Stomach (tissue), 9 donors: ENCODE data around the gene GPR65. TPM values are rescaled to one million over a fixed set of nuclear protein-coding genes. Genes with fewer than 3 reads are reported as not detected.
"Not testable (repeated sequence)": the region's sequence is repeated elsewhere in the genome, so short reads cannot be mapped to it uniquely, and the experiment has no call there.

Source experiments
- DNase-seq, 2 donors: peaks; one replicate each; pipeline versions ENCODE4 v3.0.0 to v3.0.0-alpha.2; 2013 to 2019
- H3K27ac ChIP-seq, 5 donors: fragments of 200-600 bp in 4 of 5; sonication (generic) in 4 of 5; one replicate each; pipeline ENCODE4 v1.5.1; 2013 to 2019; ENCODE audit warnings: mild to moderate bottlenecking in 1 of 5, moderate library complexity in 1 of 5
- H3K27me3 ChIP-seq, 3 donors: fragments of 200-600 bp; sonication (generic); one replicate each; pipeline ENCODE4 v1.5.1; 2017 to 2019; ENCODE audit warnings: mixed run types in 1 of 3
- H3K36me3 ChIP-seq, 4 donors: fragments of 200-600 bp; sonication (generic); 1 replicate in 3 of 4; 2 replicates in 1 of 4; pipeline ENCODE4 v1.5.1; 2016 to 2019
- H3K4me1 ChIP-seq, 4 donors: fragments of 200-600 bp; sonication (generic); one replicate each; pipeline ENCODE4 v1.5.1; 2016 to 2019
- H3K4me3 ChIP-seq, 4 donors: fragments of 200-600 bp; sonication (generic) in 3 of 4; one replicate each; pipeline ENCODE4 v1.5.1; 2016 to 2019; ENCODE audit warnings: mild to moderate bottlenecking in 1 of 4
- H3K9me3 ChIP-seq, 4 donors: fragments of 200-600 bp; sonication (generic); one replicate each; pipeline ENCODE4 v1.5.1; 2016 to 2019
- CTCF ChIP-seq, 7 experiments: fragments of 450-650 bp in 4 of 7; fragments of 200-600 bp in 3 of 7; sonication (generic) in 3 of 7; IDR thresholded peaks; one replicate each; pipeline ENCODE4 v1.5.1; 2016 to 2019; ENCODE audit warnings: antibody characterized with exemption in 7 of 7, control low read depth in 2 of 7, mild to moderate bottlenecking in 1 of 7
- EP300 ChIP-seq: sonication (generic); formaldehyde crosslinking; IDR thresholded peaks from one replicate; pipeline ENCODE4 v1.6.1; 2017; ENCODE audit warnings: antibody characterized with exemption
- POLR2A ChIP-seq, 4 donors: fragments of 450-650 bp; IDR thresholded peaks; one replicate each; pipeline ENCODE4 v1.6.1; 2016; ENCODE audit warnings: antibody characterized with exemption in 4 of 4, control low read depth in 2 of 4, mild to moderate bottlenecking in 1 of 4, moderate library complexity in 1 of 4
- POLR2AphosphoS5 ChIP-seq, 3 donors: sonication (generic); formaldehyde crosslinking; IDR thresholded peaks; one replicate each; pipeline ENCODE4 v1.6.1; 2016; ENCODE audit warnings: antibody characterized with exemption in 3 of 3
- WGBS, 5 donors: extraction: QIAGEN DNeasy Blood & Tissue Kit in 3 of 5; methylation state at CpG; one replicate each; pipeline versions ENCODE4 v1.1.5 to v1.1.7; 2013 to 2018; 5-methylcytosine and 5-hydroxymethylcytosine counted together
- intact Hi-C: fragments of 100-400 bp; cut with DNase I; formaldehyde crosslinking; loops from one replicate; pipeline ENCODE4 v1.15.1; 2023; ENCODE audit warnings: low total_unique reads
- polyA plus RNA-seq, 3 donors: library from polyadenylated mRNA; stranded (reverse); fragments of 200-250 nt; gene quantifications; one replicate each; pipeline ENCODE4 v1.2.3, GENCODE V29; 2013
- total RNA-seq, 5 donors: library from RNA; depleted of rRNA; stranded (reverse); fragments of >200 nt; gene quantifications; one replicate each; pipeline versions ENCODE4 v1.1.0 to v1.2.3, GENCODE V29; 2014 to 2016
- donor health status: healthy with polysubstance abuse.
- donor health status: Bipolar disorder and iron deficiency.
- donor health status: healthy.

Gene GPR65
- total and polyA plus RNA-seq, 8 donors, result 0.48 to 2.6 (median 1.1) TPM; not detected in 2

DNA sequence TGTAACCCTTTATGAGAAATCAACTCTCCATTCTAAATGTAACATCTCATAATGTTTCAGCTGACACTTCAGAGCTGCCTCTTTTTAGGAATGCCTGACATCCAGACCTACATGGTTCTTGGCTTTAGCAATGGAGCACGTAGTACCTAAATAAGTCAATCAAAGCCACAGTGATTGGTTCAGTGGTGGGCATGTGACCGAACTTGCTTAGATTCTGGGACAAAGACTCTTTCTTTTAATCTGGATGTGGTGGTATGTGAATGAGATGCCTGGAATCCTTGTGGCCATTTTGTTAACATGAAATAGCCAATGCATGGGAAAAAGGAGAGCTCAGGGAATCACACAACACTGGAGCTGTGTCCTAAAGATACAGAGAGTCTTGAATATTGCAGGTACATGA, 11.8 kb downstream of the GPR65 start:
- DNase-seq, result no peak
- no peak overlapping the region for H3K27ac ChIP-seq
- 92 to 100% (median 96%) methylated on average over 2 of the region's 2 CpGs for WGBS, 5 donors
- no peaks in the 10 kb centered on the region for H3K27me3 ChIP-seq
- TF ChIP-seq CTCF (IDR thresholded peaks at IDR 0.05), result no peak
- no peak for TF ChIP-seq POLR2A (IDR thresholded peaks at IDR 0.05)
- no peak for TF ChIP-seq POLR2AphosphoS5 (IDR thresholded peaks at IDR 0.05)
- no peak for TF ChIP-seq EP300
- intact Hi-C loops, result loop anchor here (10.0 kb wide), 1 partner anchor 158 kb away; no protein-coding TSS in a partner anchor
- H3K36me3 ChIP-seq, result no peaks in the 10 kb centered on the region
- H3K4me1 ChIP-seq, result peaks cover 0 to 8% (median 0%) of the 10 kb centered on the region in 4 donors
- H3K9me3 ChIP-seq, result no peaks in the 10 kb centered on the region
- no peak overlapping the region for H3K4me3 ChIP-seq

GRCh38 chr14:88017535-88017934, 12.6 kb downstream of the GPR65 start:
- WGBS, 5 donors, result 43 to 94% (median 90%) methylated on average over 2 of the region's 2 CpGs
- Histone ChIP-seq H3K36me3 (no peaks in the 10 kb centered on the region), H3K9me3 (no peaks in the 10 kb centered on the region), H3K27me3 (no peaks in the 10 kb centered on the region), H3K4me1 (peaks cover 0 to 8% (median 0%) of the 10 kb centered on the region in 4 donors), H3K27ac (no peak overlapping the region), H3K4me3 (no peak overlapping the region)
- TF ChIP-seq CTCF (IDR thresholded peaks at IDR 0.05) (no peak), EP300 (no peak), POLR2AphosphoS5 (IDR thresholded peaks at IDR 0.05) (no peak), POLR2A (IDR thresholded peaks at IDR 0.05) (no peak)
- DNase-seq, result no peak
- intact Hi-C loops, result loop anchor here (10.0 kb wide), 1 partner anchor 157 kb away; no protein-coding TSS in a partner anchor

DNA sequence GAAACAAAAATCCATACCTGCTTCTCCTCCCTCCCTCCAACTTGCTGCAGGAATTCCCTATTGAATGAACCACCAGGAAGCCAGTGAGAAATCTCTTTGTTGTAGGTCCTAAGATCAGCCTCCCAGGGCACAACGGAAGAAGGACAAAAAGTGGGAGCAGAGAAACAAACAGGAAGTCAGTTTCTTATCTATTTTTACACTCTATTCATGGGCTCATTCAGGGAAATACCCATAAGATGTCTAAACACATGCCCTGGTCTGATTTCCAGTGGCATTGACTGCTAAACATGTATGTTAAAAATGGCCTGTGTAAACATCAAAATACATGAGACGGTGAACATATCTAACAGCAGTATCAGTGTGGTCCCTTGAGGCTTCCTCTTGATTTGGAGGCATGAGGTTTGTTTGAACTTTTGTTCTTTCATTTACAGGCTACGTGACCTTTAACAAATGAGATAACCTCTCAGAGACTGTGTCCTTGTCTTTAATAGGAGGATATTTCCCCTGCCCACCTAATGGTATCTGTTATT, 18.8 kb downstream of the GPR65 start:
- H3K27me3 ChIP-seq, result no peaks in the 10 kb centered on the region
- H3K4me3 ChIP-seq, result no peak overlapping the region
- H3K4me1 ChIP-seq, result peaks cover 0 to 4% (median 0%) of the 10 kb centered on the region in 4 donors
- TF ChIP-seq EP300, result no peak
- TF ChIP-seq CTCF (IDR thresholded peaks at IDR 0.05), result no peak
- no peak for TF ChIP-seq POLR2AphosphoS5 (IDR thresholded peaks at IDR 0.05)
- no peak for TF ChIP-seq POLR2A (IDR thresholded peaks at IDR 0.05)
- 28 to 44% (median 35%) methylated on average over 3 of the region's 3 CpGs for WGBS, 5 donors
- no peaks in the 10 kb centered on the region for H3K9me3 ChIP-seq
- DNase-seq, result peak in 1 of 2 donors; percentile 7
- H3K36me3 ChIP-seq, result no peaks in the 10 kb centered on the region
- no peak overlapping the region for H3K27ac ChIP-seq
- intact Hi-C loops, result no loop called here

GRCh38 chr14:88024252-88025086, 19.5 kb downstream of the GPR65 start:
- 41 to 54% (median 46%) methylated on average over 11 of the region's 11 CpGs for WGBS, 5 donors
- H3K4me3 ChIP-seq, intact Hi-C loops, H3K36me3 ChIP-seq, DNase-seq, H3K27ac ChIP-seq, H3K9me3 ChIP-seq, H3K27me3 ChIP-seq, H3K4me1 ChIP-seq: not testable (repeated sequence)

GRCh38 chr14:88025313-88025712, 20.4 kb downstream of the GPR65 start:
- H3K27me3 ChIP-seq, result no peaks in the 10 kb centered on the region
- no peaks in the 10 kb centered on the region for H3K36me3 ChIP-seq
- TF ChIP-seq POLR2A (IDR thresholded peaks at IDR 0.05), result no peak
- no peak for TF ChIP-seq POLR2AphosphoS5 (IDR thresholded peaks at IDR 0.05)
- TF ChIP-seq EP300, result no peak
- TF ChIP-seq CTCF (IDR thresholded peaks at IDR 0.05), result no peak
- peaks cover 0 to 4% (median 0%) of the 10 kb centered on the region in 4 donors for H3K4me1 ChIP-seq
- intact Hi-C loops, result no loop called here
- DNase-seq, result no peak
- H3K4me3 ChIP-seq, result no peak overlapping the region
- H3K27ac ChIP-seq, result no peak overlapping the region
- H3K9me3 ChIP-seq, result no peaks in the 10 kb centered on the region
- 37 to 65% (median 50%) methylated on average over 3 of the region's 3 CpGs for WGBS, 5 donors
